Tibial nerve (tissue), 4 donors: ENCODE results near the gene MPPED1. TPM values are rescaled to one million over a fixed set of nuclear protein-coding genes. Genes with fewer than 3 reads are reported as not detected.

Experiments used
- DNase-seq, 2 donors: peaks; one replicate each; pipeline ENCODE4 v3.0.0-alpha.2; 2019; ENCODE audit warnings: low spot score in 2 of 2
- H3K27ac ChIP-seq, 4 donors: fragments of 200-600 bp; sonication (generic) in 3 of 4; one replicate each; pipeline ENCODE4 v1.5.1; 2017 to 2019; ENCODE audit warnings: mild to moderate bottlenecking in 1 of 4
- H3K27me3 ChIP-seq, 2 donors: fragments of 200-600 bp; sonication (generic) in 1 of 2; one replicate each; pipeline versions ENCODE4 v1.5.1 to v1.6.0; 2017 to 2019
- H3K36me3 ChIP-seq, 3 donors: fragments of 200-600 bp; sonication (generic); one replicate each; pipeline ENCODE4 v1.5.1; 2018 to 2019
- H3K4me1 ChIP-seq, 4 donors: fragments of 200-600 bp; sonication (generic) in 3 of 4; one replicate each; pipeline ENCODE4 v1.5.1; 2017 to 2019
- H3K4me3 ChIP-seq, 4 donors: fragments of 200-600 bp; sonication (generic) in 3 of 4; one replicate each; pipeline ENCODE4 v1.5.1; 2017 to 2019; ENCODE audit warnings: mild to moderate bottlenecking in 1 of 4, moderate library complexity in 1 of 4
- H3K9me3 ChIP-seq, 4 donors: fragments of 200-600 bp; sonication (generic) in 3 of 4; one replicate each; pipeline ENCODE4 v1.5.1; 2017 to 2019
- EP300 ChIP-seq, 2 donors: sonication (generic); formaldehyde crosslinking; IDR thresholded peaks; one replicate each; pipeline ENCODE4 v1.6.1; 2017; ENCODE audit warnings: antibody characterized with exemption in 2 of 2, mild to moderate bottlenecking in 1 of 2
- POLR2A ChIP-seq, 2 donors: fragments of 450-650 bp; IDR thresholded peaks; one replicate each; pipeline ENCODE4 v1.6.1; 2017; ENCODE audit warnings: antibody characterized with exemption in 2 of 2, mild to moderate bottlenecking in 2 of 2, moderate library complexity in 2 of 2
- WGBS, 2 donors: methylation state at CpG; one replicate each; pipeline ENCODE4 v1.1.5; 2018; 5-methylcytosine and 5-hydroxymethylcytosine counted together
- total RNA-seq, 4 donors: library from RNA; depleted of rRNA; stranded (reverse); fragments of >200 nt; gene quantifications; one replicate each; pipeline ENCODE4 v1.1.0, GENCODE V29; 2016
- TF ChIP-seq, protein P1 (sequence below), 5 experiments: fragments of 200-600 bp in 3 of 5; fragments of 450-650 bp in 2 of 5; sonication (generic) in 3 of 5; IDR thresholded peaks; one replicate each; pipeline ENCODE4 v1.5.1; 2016 to 2019; ENCODE audit warnings: antibody characterized with exemption in 5 of 5, mild to moderate bottlenecking in 3 of 5, moderate library complexity in 2 of 5

The MPPED1 gene
- total RNA-seq, 4 donors from 2014 or later, result 1.2 to 2.4 (median 1.8) TPM

DNA sequence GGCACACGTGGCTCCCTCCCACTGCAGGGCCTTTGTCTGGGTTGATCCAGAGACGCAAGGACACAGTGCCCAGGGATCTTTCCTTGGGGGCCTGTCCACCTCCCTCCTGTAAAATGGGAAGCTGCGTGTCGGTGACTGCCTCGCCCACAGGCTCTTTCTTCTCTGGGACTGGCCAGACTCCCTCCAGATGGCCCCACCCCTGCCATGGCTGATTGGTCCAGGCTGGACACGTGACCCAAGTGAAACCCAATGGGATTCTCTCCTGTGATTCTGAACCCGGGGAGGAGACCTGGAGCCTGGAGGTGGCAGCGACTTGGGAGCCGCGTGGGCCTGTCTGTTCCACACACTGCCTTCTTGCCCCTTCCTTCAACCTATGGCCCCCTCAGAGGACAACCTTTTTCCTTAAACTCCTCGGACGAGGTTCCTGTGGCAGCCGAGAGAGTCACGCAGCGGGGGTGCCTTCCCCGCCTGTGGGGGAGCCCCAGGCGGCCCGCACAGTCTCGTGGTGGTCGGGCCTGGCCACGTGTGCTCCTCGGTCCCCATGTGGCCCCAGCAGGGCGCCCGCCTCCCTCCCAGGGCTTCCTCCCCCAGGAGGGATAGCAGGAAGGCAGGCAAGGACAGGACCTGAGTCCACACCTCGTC lies 12.4 kb upstream of the MPPED1 start:
- H3K27me3 ChIP-seq, result peaks cover 0 to 4% of the 10 kb centered on the region in 2 donors
- H3K4me1 ChIP-seq, result no peaks in the 10 kb centered on the region
- H3K36me3 ChIP-seq, result no peaks in the 10 kb centered on the region
- WGBS, 2 donors, result 86 to 87% methylated on average over 22 to 25 of the region's 25 CpGs
- H3K9me3 ChIP-seq, result peaks cover 0 to 6% (median 0%) of the 10 kb centered on the region in 4 donors
- no peak for DNase-seq
- TF ChIP-seq, protein P1, sequence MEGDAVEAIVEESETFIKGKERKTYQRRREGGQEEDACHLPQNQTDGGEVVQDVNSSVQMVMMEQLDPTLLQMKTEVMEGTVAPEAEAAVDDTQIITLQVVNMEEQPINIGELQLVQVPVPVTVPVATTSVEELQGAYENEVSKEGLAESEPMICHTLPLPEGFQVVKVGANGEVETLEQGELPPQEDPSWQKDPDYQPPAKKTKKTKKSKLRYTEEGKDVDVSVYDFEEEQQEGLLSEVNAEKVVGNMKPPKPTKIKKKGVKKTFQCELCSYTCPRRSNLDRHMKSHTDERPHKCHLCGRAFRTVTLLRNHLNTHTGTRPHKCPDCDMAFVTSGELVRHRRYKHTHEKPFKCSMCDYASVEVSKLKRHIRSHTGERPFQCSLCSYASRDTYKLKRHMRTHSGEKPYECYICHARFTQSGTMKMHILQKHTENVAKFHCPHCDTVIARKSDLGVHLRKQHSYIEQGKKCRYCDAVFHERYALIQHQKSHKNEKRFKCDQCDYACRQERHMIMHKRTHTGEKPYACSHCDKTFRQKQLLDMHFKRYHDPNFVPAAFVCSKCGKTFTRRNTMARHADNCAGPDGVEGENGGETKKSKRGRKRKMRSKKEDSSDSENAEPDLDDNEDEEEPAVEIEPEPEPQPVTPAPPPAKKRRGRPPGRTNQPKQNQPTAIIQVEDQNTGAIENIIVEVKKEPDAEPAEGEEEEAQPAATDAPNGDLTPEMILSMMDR (IDR thresholded peaks at IDR 0.05), result no peak
- no peak for TF ChIP-seq POLR2A (IDR thresholded peaks at IDR 0.05)
- no peak for TF ChIP-seq EP300 (IDR thresholded peaks at IDR 0.05)
- H3K27ac ChIP-seq, result no peak overlapping the region
- H3K4me3 ChIP-seq, result no peak overlapping the region

DNA sequence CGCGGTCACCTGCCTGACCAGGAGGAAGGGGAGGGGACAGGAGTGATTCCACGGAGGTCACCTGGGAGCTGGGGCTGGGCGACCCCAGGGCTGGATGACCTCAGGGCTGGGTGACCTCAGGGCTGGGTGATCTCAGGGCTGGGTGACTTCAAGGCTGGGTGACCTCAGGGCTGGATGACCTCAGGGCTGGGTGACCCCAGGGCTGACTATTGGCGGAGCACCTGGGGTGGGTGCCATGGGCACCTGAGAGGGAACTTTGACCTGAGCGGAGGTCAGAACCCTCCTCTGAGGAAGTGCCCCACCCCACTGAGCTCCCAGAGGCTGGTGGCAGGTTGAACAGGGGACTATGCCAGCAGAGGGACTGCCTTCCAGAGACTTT lies 11.8 kb upstream of the MPPED1 start:
- WGBS, 2 donors, result 87% methylated on average over 6 of the region's 6 CpGs; no CpG with 5 or more reads in 1 of the 2 donors
- no peak for DNase-seq
- Histone ChIP-seq H3K4me3 (no peak overlapping the region), H3K36me3 (no peaks in the 10 kb centered on the region), H3K4me1 (no peaks in the 10 kb centered on the region), H3K27me3 (peaks cover 0 to 4% of the 10 kb centered on the region in 2 donors), H3K27ac (no peak overlapping the region), H3K9me3 (peaks cover 0 to 6% (median 0%) of the 10 kb centered on the region in 4 donors)
- TF ChIP-seq, protein P1 (IDR thresholded peaks at IDR 0.05), result no peak
- TF ChIP-seq POLR2A (IDR thresholded peaks at IDR 0.05) (no peak), EP300 (IDR thresholded peaks at IDR 0.05) (no peak)

DNA sequence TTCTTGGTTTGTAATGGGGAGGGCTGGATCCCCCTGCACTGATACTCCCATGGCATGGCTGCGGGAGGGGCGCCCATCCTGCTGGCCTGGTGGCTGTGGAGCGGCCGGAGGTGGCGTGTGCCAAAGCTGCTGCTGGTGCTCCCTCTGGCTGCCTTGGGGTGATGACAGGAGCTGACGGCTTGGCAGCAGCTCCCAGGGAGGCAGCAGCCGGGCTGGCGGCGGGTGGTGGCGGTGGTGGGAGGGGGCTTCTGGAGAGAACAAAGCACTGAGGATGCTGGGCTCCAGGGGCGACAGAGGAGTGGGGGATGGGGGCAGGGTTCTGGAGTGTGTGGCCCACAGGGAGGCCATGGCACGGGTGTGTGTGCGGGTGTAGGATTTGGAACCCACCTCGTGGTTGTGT lies 11.4 kb upstream of the MPPED1 start:
- no peak for DNase-seq
- Histone ChIP-seq H3K27me3 (peaks cover 0 to 4% of the 10 kb centered on the region in 2 donors), H3K36me3 (no peaks in the 10 kb centered on the region), H3K9me3 (peaks cover 0 to 6% (median 0%) of the 10 kb centered on the region in 4 donors), H3K4me3 (no peak overlapping the region), H3K4me1 (no peaks in the 10 kb centered on the region), H3K27ac (no peak overlapping the region)
- TF ChIP-seq, protein P1 (IDR thresholded peaks at IDR 0.05), result no peak
- TF ChIP-seq POLR2A (IDR thresholded peaks at IDR 0.05), result no peak
- no peak for TF ChIP-seq EP300 (IDR thresholded peaks at IDR 0.05)
- WGBS, 2 donors, result 61 to 64% methylated on average over 12 to 14 of the region's 14 CpGs

DNA sequence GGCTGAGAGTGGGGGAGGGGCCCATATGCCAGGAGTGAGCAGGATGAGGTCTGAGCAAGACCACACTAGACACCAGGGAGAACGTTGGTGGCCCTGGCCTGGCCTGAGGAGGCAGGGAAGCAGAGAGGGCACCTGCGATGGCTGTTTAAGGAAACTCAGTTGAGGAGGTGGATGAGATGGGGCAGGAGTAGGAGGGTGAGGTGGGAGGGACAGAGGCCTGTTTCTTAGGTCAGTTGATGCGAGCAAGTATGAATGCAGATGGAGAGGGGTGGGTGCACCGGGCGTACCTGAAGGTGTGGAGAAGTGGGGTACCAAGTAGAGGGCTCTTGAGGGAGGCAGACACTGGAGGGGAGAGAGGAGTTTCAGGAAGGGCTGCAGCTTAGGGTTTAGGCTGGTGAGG lies 10.6 kb upstream of the MPPED1 start:
- H3K4me3 ChIP-seq, result no peak overlapping the region
- no peaks in the 10 kb centered on the region for H3K4me1 ChIP-seq
- H3K27ac ChIP-seq, result no peak overlapping the region
- H3K36me3 ChIP-seq, result no peaks in the 10 kb centered on the region
- WGBS, 2 donors, result 78 to 83% methylated on average over 5 of the region's 5 CpGs
- no peak for DNase-seq
- H3K9me3 ChIP-seq, result peaks cover 0 to 6% (median 0%) of the 10 kb centered on the region in 4 donors
- peaks cover 0 to 4% of the 10 kb centered on the region in 2 donors for H3K27me3 ChIP-seq
- TF ChIP-seq POLR2A (IDR thresholded peaks at IDR 0.05) (no peak), EP300 (IDR thresholded peaks at IDR 0.05) (no peak)
- TF ChIP-seq, protein P1 (IDR thresholded peaks at IDR 0.05), result no peak

DNA sequence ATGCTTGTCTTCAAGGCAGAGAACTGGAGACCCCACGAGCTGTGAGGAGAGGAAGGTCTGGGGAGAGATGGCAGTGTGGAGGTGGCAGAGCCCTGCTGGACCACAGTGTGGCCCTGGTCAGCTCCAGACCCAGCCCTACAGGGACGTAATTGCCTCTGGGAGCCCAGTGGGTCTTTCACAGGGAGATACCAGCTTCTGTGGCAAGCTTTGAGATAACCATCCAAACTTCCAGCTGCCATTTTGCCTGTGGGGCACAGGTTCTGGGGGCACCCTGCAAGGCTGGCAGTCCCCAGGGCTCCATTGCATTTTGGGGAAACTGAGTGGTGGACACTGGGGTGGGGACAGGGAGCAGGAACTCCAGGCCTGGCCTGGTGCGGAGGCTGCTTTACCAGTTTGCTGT lies 10.2 kb upstream of the MPPED1 start:
- DNase-seq, result no peak
- WGBS, 2 donors, result 53 to 74% methylated on average over 2 to 3 of the region's 3 CpGs
- Histone ChIP-seq H3K36me3 (no peaks in the 10 kb centered on the region), H3K27ac (no peak overlapping the region), H3K4me3 (no peak overlapping the region), H3K9me3 (peaks cover 0 to 6% (median 0%) of the 10 kb centered on the region in 4 donors), H3K4me1 (no peaks in the 10 kb centered on the region), H3K27me3 (peaks cover 0 to 4% of the 10 kb centered on the region in 2 donors)
- TF ChIP-seq, protein P1 (IDR thresholded peaks at IDR 0.05), result no peak
- TF ChIP-seq EP300 (IDR thresholded peaks at IDR 0.05) (no peak), POLR2A (IDR thresholded peaks at IDR 0.05) (no peak)
